ENCODE results near the gene NR4A1.
"Not testable (repeated sequence)": the region's sequence is repeated elsewhere in the genome, so short reads cannot be mapped to it uniquely, and the experiment has no call there.

NR4A1 gene

GRCh38 chr12:52097045-52097666, 45.9 kb downstream of the NR4A1 start:
- DNase-seq (ENCODE audit: low read depth): no peak

- DNase-seq (ENCODE audit: low read depth): not testable (repeated sequence)
Measured at GRCh38 chr12:52104431-52105089, 53.3 kb downstream of the NR4A1 start.

Measured in stromal cell of bone marrow (primary cell).